Uterus (tissue), 2 donors: Measurements from ENCODE around the gene CYP27A1.

Experiments
- POLR2A ChIP-seq, 2 donors: fragments of 450-650 bp; IDR thresholded peaks; one replicate each; pipeline ENCODE4 v1.6.1; 2016; ENCODE audit warnings: antibody characterized with exemption in 2 of 2, mild to moderate bottlenecking in 1 of 2, moderate library complexity in 1 of 2
- TF ChIP-seq, protein P1 (sequence below), 4 experiments: fragments of 200-600 bp in 2 of 4; fragments of 450-650 bp in 2 of 4; sonication (generic) in 2 of 4; IDR thresholded peaks; one replicate each; pipeline ENCODE4 v1.5.1; 2016 to 2019; ENCODE audit warnings: antibody characterized with exemption in 4 of 4, mild to moderate bottlenecking in 2 of 4, moderate library complexity in 1 of 4

DNA sequence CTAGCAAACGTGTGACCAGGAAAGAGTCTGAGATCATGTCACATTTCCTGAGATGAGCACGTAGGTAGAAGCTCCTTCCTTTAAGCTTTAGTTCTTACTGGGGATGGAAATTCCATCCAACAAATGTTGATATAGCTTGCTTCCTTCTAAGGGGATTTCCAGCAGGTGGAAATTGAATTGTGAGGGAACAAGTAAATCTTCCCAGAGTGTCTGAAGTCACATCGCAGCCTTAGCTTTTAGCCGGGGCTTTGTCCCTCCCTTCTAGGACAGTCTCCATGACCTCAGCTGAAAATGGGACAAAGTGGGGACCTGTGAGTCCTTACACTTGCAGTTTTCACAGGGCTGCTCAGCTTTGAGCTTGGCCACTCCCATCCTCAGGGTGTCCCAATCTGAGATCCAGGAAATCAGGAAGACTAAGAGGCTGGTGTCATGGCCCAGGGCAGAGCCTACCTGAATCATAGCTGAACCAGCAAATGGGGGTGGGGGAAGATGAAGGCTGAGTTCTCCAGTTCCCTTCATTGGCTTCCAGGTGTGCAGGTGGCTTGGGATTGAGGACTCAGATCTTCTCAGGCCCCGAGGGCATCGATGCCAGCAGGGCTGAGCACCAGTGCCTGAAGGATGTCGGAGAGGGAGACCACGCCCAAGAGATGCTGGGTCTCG is 41.4 kb downstream of the CYP27A1 start:
- TF ChIP-seq, protein P1, sequence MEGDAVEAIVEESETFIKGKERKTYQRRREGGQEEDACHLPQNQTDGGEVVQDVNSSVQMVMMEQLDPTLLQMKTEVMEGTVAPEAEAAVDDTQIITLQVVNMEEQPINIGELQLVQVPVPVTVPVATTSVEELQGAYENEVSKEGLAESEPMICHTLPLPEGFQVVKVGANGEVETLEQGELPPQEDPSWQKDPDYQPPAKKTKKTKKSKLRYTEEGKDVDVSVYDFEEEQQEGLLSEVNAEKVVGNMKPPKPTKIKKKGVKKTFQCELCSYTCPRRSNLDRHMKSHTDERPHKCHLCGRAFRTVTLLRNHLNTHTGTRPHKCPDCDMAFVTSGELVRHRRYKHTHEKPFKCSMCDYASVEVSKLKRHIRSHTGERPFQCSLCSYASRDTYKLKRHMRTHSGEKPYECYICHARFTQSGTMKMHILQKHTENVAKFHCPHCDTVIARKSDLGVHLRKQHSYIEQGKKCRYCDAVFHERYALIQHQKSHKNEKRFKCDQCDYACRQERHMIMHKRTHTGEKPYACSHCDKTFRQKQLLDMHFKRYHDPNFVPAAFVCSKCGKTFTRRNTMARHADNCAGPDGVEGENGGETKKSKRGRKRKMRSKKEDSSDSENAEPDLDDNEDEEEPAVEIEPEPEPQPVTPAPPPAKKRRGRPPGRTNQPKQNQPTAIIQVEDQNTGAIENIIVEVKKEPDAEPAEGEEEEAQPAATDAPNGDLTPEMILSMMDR (IDR thresholded peaks at IDR 0.05) = no peak
- TF ChIP-seq POLR2A (IDR thresholded peaks at IDR 0.05) = no peak
